Mesenchymal stem cell (in vitro differentiated cells and primary cell): ENCODE results near the gene TLE3.

ENCODE experiments used
- DNase-seq: peaks from one replicate; pipeline ENCODE4 v3.0.0-alpha.2; 2013
- H2AFZ ChIP-seq: one replicate; pipeline ENCODE4 v1.6.1; 2013; ENCODE audit warnings: low read depth, mild to moderate bottlenecking, control low read depth, inconsistent platforms, low read length, moderate library complexity
- H2AK5ac ChIP-seq: 2 replicates; pipeline ENCODE4 v1.6.1; 2013; ENCODE audit warnings: low read length, moderate library complexity, mild to moderate bottlenecking, inconsistent platforms; ENCODE audit not compliant: severe bottlenecking
- H2BK120ac ChIP-seq: one replicate; pipeline ENCODE4 v1.6.1; 2013; ENCODE audit warnings: low read depth, mild to moderate bottlenecking, inconsistent platforms, low read length, moderate library complexity
- H2BK12ac ChIP-seq, 2 experiments: one replicate each; pipeline ENCODE4 v1.6.1; 2013; ENCODE audit warnings: inconsistent platforms in 2 of 2, low read length in 2 of 2, mild to moderate bottlenecking in 2 of 2, moderate library complexity in 2 of 2, control low read depth in 1 of 2
- H2BK15ac ChIP-seq: one replicate; pipeline ENCODE4 v1.6.1; 2013; ENCODE audit warnings: mild to moderate bottlenecking, low read depth, inconsistent platforms; ENCODE audit not compliant: poor library complexity, severe bottlenecking
- H2BK5ac ChIP-seq: 2 replicates; pipeline ENCODE4 v1.6.1; 2013; ENCODE audit warnings: low read depth, mild to moderate bottlenecking, low read length, control low read depth, inconsistent platforms; ENCODE audit not compliant: poor library complexity, severe bottlenecking
- H3K14ac ChIP-seq, 2 experiments: one replicate each; pipeline ENCODE4 v1.6.1; 2013; ENCODE audit warnings: inconsistent platforms in 2 of 2, low read length in 2 of 2, control low read depth in 1 of 2, mild to moderate bottlenecking in 1 of 2, moderate library complexity in 1 of 2
- H3K18ac ChIP-seq, 2 experiments: one replicate each; pipeline ENCODE4 v1.6.1; 2013; ENCODE audit warnings: inconsistent platforms in 2 of 2, low read length in 2 of 2, control low read depth in 1 of 2, low read depth in 1 of 2, mild to moderate bottlenecking in 1 of 2
- H3K23ac ChIP-seq, 2 experiments: one replicate each; pipeline ENCODE4 v1.6.1; 2013; ENCODE audit warnings: inconsistent platforms in 2 of 2, low read length in 2 of 2, mild to moderate bottlenecking in 2 of 2, moderate library complexity in 2 of 2, control low read depth in 1 of 2
- H3K27ac ChIP-seq: 2 replicates; pipeline ENCODE4 v1.5.1; 2013; ENCODE audit warnings: mild to moderate bottlenecking, moderate library complexity, low read length, control low read depth, inconsistent platforms; ENCODE audit not compliant: poor library complexity, severe bottlenecking
- H3K27me3 ChIP-seq, 2 experiments: 2 replicates each; pipeline versions ENCODE4 v1.6.1 to v1.7.0; 2013; ENCODE audit warnings: low read length in 2 of 2, mild to moderate bottlenecking in 2 of 2, moderate library complexity in 2 of 2, control low read depth in 1 of 2, inconsistent platforms in 1 of 2; ENCODE audit not compliant: control insufficient read depth in 1 of 2, insufficient read depth in 1 of 2
- H3K36me3 ChIP-seq, 2 experiments: 2 replicates each; pipeline versions ENCODE4 v1.6.1 to v1.7.0; 2013; ENCODE audit warnings: low read length in 2 of 2, control low read depth in 1 of 2, inconsistent platforms in 1 of 2, low read depth in 1 of 2, mild to moderate bottlenecking in 1 of 2; ENCODE audit not compliant: insufficient read depth in 2 of 2, control insufficient read depth in 1 of 2
- H3K4ac ChIP-seq, 2 experiments: one replicate each; pipeline ENCODE4 v1.6.1; 2013; ENCODE audit warnings: inconsistent platforms in 2 of 2, low read length in 2 of 2, mild to moderate bottlenecking in 2 of 2, moderate library complexity in 2 of 2, control low read depth in 1 of 2, low read depth in 1 of 2
- H3K4me1 ChIP-seq: 2 replicates; pipeline ENCODE4 v1.6.1; 2013; ENCODE audit warnings: low read depth, low read length, control low read depth; ENCODE audit not compliant: control insufficient read depth, insufficient read depth
- H3K4me2 ChIP-seq: 2 replicates; pipeline ENCODE4 v1.6.1; 2013; ENCODE audit warnings: low read length, mild to moderate bottlenecking, inconsistent platforms; ENCODE audit not compliant: poor library complexity, severe bottlenecking
- H3K4me3 ChIP-seq, 2 experiments: 2 replicates each; pipeline versions ENCODE4 v1.5.1 to v1.7.0; 2013; ENCODE audit warnings: low read length in 2 of 2, mild to moderate bottlenecking in 2 of 2, control low read depth in 1 of 2, low read depth in 1 of 2; ENCODE audit not compliant: insufficient read depth in 1 of 2
- H3K79me1 ChIP-seq: replicated peaks from 2 replicates; pipeline ENCODE4 v1.6.1; 2013; ENCODE audit warnings: mild to moderate bottlenecking, control low read depth, low read length, inconsistent platforms; ENCODE audit not compliant: poor library complexity, severe bottlenecking
- H3K9ac ChIP-seq: 2 replicates; pipeline ENCODE4 v1.7.0; 2013; ENCODE audit warnings: mild to moderate bottlenecking, low read length, moderate library complexity
- H3K9me3 ChIP-seq: 2 replicates; pipeline ENCODE4 v1.7.0; 2013; ENCODE audit warnings: mild to moderate bottlenecking, low read length; ENCODE audit not compliant: control insufficient read depth
- H4K8ac ChIP-seq: one replicate; pipeline ENCODE4 v1.6.1; 2013; ENCODE audit warnings: inconsistent platforms, mild to moderate bottlenecking, low read length, moderate library complexity
- H4K91ac ChIP-seq: one replicate; pipeline ENCODE4 v1.6.1; 2013; ENCODE audit warnings: mild to moderate bottlenecking, low read length, inconsistent platforms
- WGBS: methylation state at CpG from one replicate; pipeline ENCODE4 v1.1.7; 2013; ENCODE audit warnings: mixed read lengths; 5-methylcytosine and 5-hydroxymethylcytosine counted together

Gene TLE3

DNA sequence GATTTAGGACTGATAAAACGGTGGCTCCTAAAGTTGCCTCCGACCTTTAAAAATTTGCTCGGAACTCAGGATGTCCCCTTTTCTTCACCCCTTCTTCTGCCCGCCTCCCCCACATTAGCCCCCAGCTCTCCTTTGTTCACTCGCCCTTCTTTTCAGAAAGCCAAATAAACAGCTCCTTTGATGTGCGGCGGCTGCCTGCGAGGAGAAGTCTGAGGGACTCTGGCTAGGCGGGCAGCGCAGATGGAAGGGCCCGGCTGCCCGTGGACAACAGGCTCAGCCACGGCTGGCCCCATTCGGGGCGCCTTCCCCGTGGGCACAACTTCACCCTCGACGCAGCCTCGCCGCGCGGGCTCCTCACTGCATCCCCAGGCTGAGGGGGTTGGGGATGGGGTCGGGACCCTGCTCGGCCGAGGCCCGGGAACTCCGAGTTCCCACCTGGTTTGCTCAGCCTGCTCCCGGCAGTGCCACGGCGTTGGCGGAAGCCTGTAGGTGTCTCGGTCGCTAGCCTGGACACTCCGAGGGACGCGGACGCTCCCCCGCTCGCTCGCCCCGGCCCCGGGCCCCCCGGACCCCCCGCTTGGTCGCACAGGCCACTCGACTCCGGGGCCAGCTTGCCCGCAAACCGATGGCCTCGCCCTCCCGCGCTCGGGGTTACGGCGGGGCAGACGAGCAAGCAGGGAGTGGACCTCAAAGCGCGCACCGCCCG lies 897 bp upstream of the TLE3 start:
- WGBS = under 1% methylated on average over 52 of the region's 60 CpGs
- Histone ChIP-seq H4K91ac (peak overlapping the region; percentile 94), H3K18ac (peak overlapping the region; percentile 95 to 97), H2BK15ac (peak overlapping the region; percentile 98), H3K36me3 (peaks cover 0 to 4% of the 10 kb centered on the region in 2 experiments), H4K8ac (peak overlapping the region; percentile 75), H3K14ac (peak overlapping the region; percentile 68 to 80), H2AFZ (peak overlapping the region; percentile 57), H3K79me1 (peaks cover 13% of the 10 kb centered on the region), H2BK120ac (peak overlapping the region; percentile 89), H3K23ac (peak overlapping the region in 1 of 2 experiments; percentile 64), H3K4me2 (peak overlapping the region; percentile 96), H3K27ac (no peak overlapping the region), H2AK5ac (no peak overlapping the region), H3K4ac (peak overlapping the region; percentile 95), H2BK12ac (peak overlapping the region in 1 of 2 experiments; percentile 92), H3K4me3 (peak overlapping the region; percentile 60 to 94), H3K9ac (peak overlapping the region; percentile 92), H3K27me3 (peaks cover 14 to 15% of the 10 kb centered on the region in 2 experiments), H3K4me1 (peaks cover 25% of the 10 kb centered on the region), H3K9me3 (no peaks in the 10 kb centered on the region), H2BK5ac (no peak overlapping the region)
- DNase-seq = peak; percentile 66

DNA sequence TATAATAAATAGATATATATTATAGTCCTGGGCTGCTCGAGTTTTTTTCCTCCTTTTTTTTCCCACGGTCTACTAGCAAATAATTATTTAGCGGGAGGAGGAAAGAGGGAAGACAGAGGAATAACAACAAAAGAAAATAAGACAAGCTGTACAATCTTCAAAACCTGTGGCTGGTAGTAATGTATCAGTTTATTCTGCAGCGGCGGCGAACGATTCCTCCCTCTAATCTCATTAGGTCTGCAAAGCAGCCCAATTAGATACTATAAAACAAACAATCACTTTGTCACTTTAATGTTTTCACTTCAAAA lies 390 bp upstream of the TLE3 start:
- Histone ChIP-seq H3K9me3 (no peaks in the 10 kb centered on the region), H3K4me1 (peaks cover 25% of the 10 kb centered on the region), H4K91ac (no peak overlapping the region)

DNA sequence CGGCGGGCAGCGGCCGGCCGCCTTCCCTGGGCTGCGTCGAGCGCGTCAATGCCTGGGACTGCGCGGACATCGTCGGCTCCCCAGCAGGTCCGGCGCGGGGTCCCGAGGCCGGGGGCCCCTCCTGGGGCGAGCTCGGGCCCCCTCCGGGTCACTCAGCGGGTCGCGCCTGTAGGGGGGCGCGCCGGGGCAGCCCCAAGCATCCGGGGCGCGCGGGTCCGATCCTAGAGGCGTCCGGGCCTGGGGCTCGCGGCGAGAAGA lies 725 bp downstream of the TLE3 start:
- Histone ChIP-seq H3K23ac (no peak overlapping the region), H3K14ac (peak overlapping the region in 1 of 2 experiments; percentile 93), H2BK120ac (peak overlapping the region; percentile 96), H3K4me2 (peak overlapping the region; percentile 97), H4K8ac (peak overlapping the region; percentile 69), H3K9me3 (no peaks in the 10 kb centered on the region), H3K27me3 (no peaks in the 10 kb centered on the region), H3K4me3 (peak overlapping the region; percentile 79 to 94), H3K4ac (peak overlapping the region; percentile 45 to 62), H4K91ac (peak overlapping the region; percentile 86), H2BK15ac (peak overlapping the region; percentile 97), H3K9ac (peak overlapping the region; percentile 92), H2BK5ac (no peak overlapping the region), H2AFZ (no peak overlapping the region), H3K4me1 (peaks cover 25% of the 10 kb centered on the region), H3K27ac (no peak overlapping the region), H3K36me3 (peaks cover 7 to 20% of the 10 kb centered on the region in 2 experiments), H3K79me1 (peaks cover 27% of the 10 kb centered on the region), H2BK12ac (peak overlapping the region in 1 of 2 experiments; percentile 76), H3K18ac (peak overlapping the region; percentile 95 to 98), H2AK5ac (no peak overlapping the region)
- DNase-seq = no peak
- WGBS = 2% methylated on average over 20 of the region's 37 CpGs

More for the DNA sequence above, 390 bp upstream of the TLE3 start:
- Histone ChIP-seq H2BK5ac (no peak overlapping the region), H2BK15ac (peak overlapping the region; percentile 26), H3K23ac (no peak overlapping the region), H3K4me3 (peak overlapping the region in 1 of 2 experiments; percentile 94), H2AK5ac (no peak overlapping the region), H2AFZ (no peak overlapping the region), H2BK120ac (no peak overlapping the region), H3K79me1 (peaks cover 16% of the 10 kb centered on the region), H3K27me3 (peaks cover 9 to 10% of the 10 kb centered on the region in 2 experiments), H3K18ac (no peak overlapping the region), H3K9ac (peak overlapping the region; percentile 92), H2BK12ac (no peak overlapping the region), H3K36me3 (peaks cover 0 to 9% of the 10 kb centered on the region in 2 experiments), H4K8ac (no peak overlapping the region), H3K4me2 (peak overlapping the region; percentile 96), H3K27ac (peak overlapping the region; percentile 18), H3K14ac (no peak overlapping the region), H3K4ac (no peak overlapping the region)
- under 1% methylated on average over 4 of the region's 7 CpGs for WGBS
- no peak for DNase-seq

DNA sequence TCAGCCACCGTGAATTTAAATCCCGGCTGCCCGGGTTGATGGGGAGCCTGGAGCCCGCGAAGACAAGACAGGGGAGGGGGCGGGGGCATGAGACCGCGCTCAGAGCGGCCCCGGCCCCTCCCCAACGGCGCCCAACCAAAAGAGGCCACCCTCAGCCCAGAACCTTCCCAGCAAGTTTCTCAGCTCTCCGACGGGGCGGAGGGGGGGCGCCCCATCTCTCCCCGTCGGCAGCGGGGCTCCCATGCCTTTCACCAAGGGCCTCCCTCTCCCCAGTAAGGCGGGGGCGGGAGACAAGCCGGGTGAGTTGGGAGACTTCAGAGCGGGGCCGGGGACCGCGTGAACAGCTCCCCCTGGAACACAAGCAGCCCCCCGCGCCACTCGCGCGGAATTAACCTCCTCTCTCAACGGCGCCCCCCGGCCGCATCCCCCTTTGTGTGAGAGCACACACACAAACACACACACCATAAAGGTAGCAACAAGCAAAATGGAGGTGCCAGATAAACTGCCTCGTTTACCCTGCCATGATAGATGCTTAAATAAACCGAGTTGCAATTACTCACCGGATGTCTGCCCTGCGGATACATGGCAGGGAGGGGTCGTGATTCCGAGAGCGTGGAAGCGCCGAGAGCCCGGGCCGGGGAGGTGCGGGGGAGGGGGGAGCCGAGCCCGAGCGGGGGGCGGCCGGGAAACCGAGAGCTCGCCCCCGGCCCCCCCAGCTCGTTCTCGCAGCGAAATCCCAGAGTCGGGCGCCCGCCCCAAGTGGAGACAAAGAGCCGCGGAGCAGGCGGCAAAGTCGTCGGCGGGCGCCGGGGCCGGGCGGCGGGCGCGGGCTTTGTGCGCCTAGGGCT lies 1.3 kb downstream of the TLE3 start:
- Histone ChIP-seq H4K91ac (peak overlapping the region; percentile 86), H2BK120ac (peak overlapping the region; percentile 96), H4K8ac (peak overlapping the region; percentile 84), H2BK12ac (peak overlapping the region; percentile 54 to 90), H3K79me1 (peaks cover 31% of the 10 kb centered on the region), H2AK5ac (no peak overlapping the region), H3K36me3 (peaks cover 8 to 25% of the 10 kb centered on the region in 2 experiments), H3K23ac (peak overlapping the region in 1 of 2 experiments; percentile 95), H3K4me2 (peak overlapping the region; percentile 97), H2BK5ac (no peak overlapping the region), H2AFZ (no peak overlapping the region), H3K4me1 (peaks cover 22% of the 10 kb centered on the region), H3K9ac (peak overlapping the region; percentile 92), H3K27me3 (no peaks in the 10 kb centered on the region), H3K18ac (peak overlapping the region; percentile 95 to 98), H3K9me3 (no peaks in the 10 kb centered on the region), H3K4ac (peak overlapping the region; percentile 81 to 87), H3K4me3 (peak overlapping the region; percentile 79 to 94), H2BK15ac (peak overlapping the region; percentile 97), H3K27ac (no peak overlapping the region), H3K14ac (peak overlapping the region in 1 of 2 experiments; percentile 93)
- DNase-seq = peak; percentile 72
- 1% methylated on average over 62 of the region's 75 CpGs for WGBS
